ENCODE measurements around the gene NEIL1. TPM values are rescaled to one million over a fixed set of nuclear protein-coding genes. Genes with fewer than 3 reads are reported as not detected.
"Not testable (repeated sequence)": the region's sequence is repeated elsewhere in the genome, so short reads cannot be mapped to it uniquely, and the experiment has no call there.

Gene NEIL1
- total RNA-seq, 1 donor from 2014 or later = 21.6 TPM

- FAIRE-seq (no peak), DNase-seq (ENCODE audit: low spot score in 2 of 2) (no peak)
Measured at GRCh38 chr15:75329571-75329970, 17.3 kb upstream of the NEIL1 start.

GRCh38 chr15:75332093-75332492 lies 14.7 kb upstream of the NEIL1 start:
- not testable (repeated sequence) for FAIRE-seq; DNase-seq (ENCODE audit: low spot score in 2 of 2)

- DNase-seq (ENCODE audit: low spot score in 2 of 2) = not testable (repeated sequence)
Measured at GRCh38 chr15:75333654-75334419, 13.0 kb upstream of the NEIL1 start.

GRCh38 chr15:75335313-75335704 lies 11.5 kb upstream of the NEIL1 start:
- no peak for DNase-seq (ENCODE audit: low spot score in 2 of 2)
- no peak for FAIRE-seq

More at GRCh38 chr15:75333654-75334419, 13.0 kb upstream of the NEIL1 start:
- not testable (repeated sequence) for FAIRE-seq

GRCh38 chr15:75335705-75336355 lies 11.0 kb upstream of the NEIL1 start, which contains the start of gene COMMD4:
TSS of gene COMMD4 (plus strand) at chr15:75336063. CDS start at chr15:75336090, 27 bp downstream.
- DNase-seq (ENCODE audit: low spot score in 2 of 2) = peak; percentile 67 to 73
- no peak for FAIRE-seq

GRCh38 chr15:75338661-75339240 lies 8.1 kb upstream of the NEIL1 start:
- FAIRE-seq (no peak), DNase-seq (ENCODE audit: low spot score in 2 of 2) (no peak)

GRCh38 chr15:75339531-75340240 lies 7.2 kb upstream of the NEIL1 start:
- DNase-seq (ENCODE audit: low spot score in 2 of 2) = no peak
- no peak for FAIRE-seq

GRCh38 chr15:75342221-75342620 lies 4.6 kb upstream of the NEIL1 start:
- FAIRE-seq (no peak), DNase-seq (ENCODE audit: low spot score in 2 of 2) (no peak)

GRCh38 chr15:75343953-75344352 lies 2.9 kb upstream of the NEIL1 start:
- DNase-seq (ENCODE audit: low spot score in 2 of 2); FAIRE-seq: not testable (repeated sequence)

- FAIRE-seq (no peak), DNase-seq (ENCODE audit: low spot score in 2 of 2) (peak; percentile 75 to 77)
Measured at GRCh38 chr15:75347222-75348033, 589 bp downstream of the NEIL1 start.

- DNase-seq (ENCODE audit: low spot score in 2 of 2) (no peak), FAIRE-seq (no peak)
Measured at GRCh38 chr15:75348034-75348561, 1.3 kb downstream of the NEIL1 start.

GRCh38 chr15:75348562-75349350 lies 1.9 kb downstream of the NEIL1 start:
- FAIRE-seq (no peak), DNase-seq (ENCODE audit: low spot score in 2 of 2) (no peak)

- not testable (repeated sequence) for DNase-seq (ENCODE audit: low spot score in 2 of 2); FAIRE-seq
Measured at GRCh38 chr15:75349351-75349669, 2.5 kb downstream of the NEIL1 start.

GRCh38 chr15:75349851-75350588 lies 3.2 kb downstream of the NEIL1 start:
- DNase-seq (ENCODE audit: low spot score in 2 of 2) (no peak), FAIRE-seq (no peak)

- FAIRE-seq = no peak
- DNase-seq (ENCODE audit: low spot score in 2 of 2) = no peak
Measured at GRCh38 chr15:75350601-75351361, 3.9 kb downstream of the NEIL1 start.

- no peak for FAIRE-seq
- DNase-seq (ENCODE audit: low spot score in 2 of 2) = no peak
Measured at GRCh38 chr15:75352186-75353080, 5.6 kb downstream of the NEIL1 start.

GRCh38 chr15:75353604-75354003 lies 6.8 kb downstream of the NEIL1 start:
- no peak for DNase-seq (ENCODE audit: low spot score in 2 of 2)
- no peak for FAIRE-seq
